A549 (cell line): Measurements from ENCODE around the gene NR2C2AP.

ENCODE experiments used
- CTCF ChIP-seq: fragments of >200 bp; sonication (Bioruptor Twin); formaldehyde crosslinking; IDR thresholded peaks from 3 replicates; pipeline ENCODE4 v1.5.1; 2016
- ELK1 ChIP-seq: fragments of 150-350 bp; IDR thresholded peaks from 2 replicates; pipeline ENCODE4 v1.6.1; 2014; ENCODE audit warnings: low read depth, mild to moderate bottlenecking, low read length
- GATA3 ChIP-seq: IDR thresholded peaks from 2 replicates; pipeline ENCODE4 v1.6.1; 2012; ENCODE audit warnings: borderline replicate concordance
- HES2 ChIP-seq: fragments of >200 bp; sonication (Bioruptor Twin); formaldehyde crosslinking; IDR thresholded peaks from 2 replicates; pipeline ENCODE4 v1.6.1; 2016
- JUNB ChIP-seq: fragments of >200 bp; sonication (Bioruptor Twin); formaldehyde crosslinking; IDR thresholded peaks from 2 replicates; pipeline ENCODE4 v1.6.1; 2016
- MAX ChIP-seq: IDR thresholded peaks from 2 replicates; pipeline ENCODE4 v1.6.1; 2012
- POLR2A ChIP-seq: IDR thresholded peaks from 2 replicates; pipeline ENCODE4 v1.6.1; 2012; ENCODE audit warnings: mild to moderate bottlenecking, low read length
- POLR2AphosphoS2 ChIP-seq: conservative IDR thresholded peaks from 2 replicates; pipeline ENCODE4 v1.6.1; 2012; ENCODE audit warnings: low read length, improper control_type of control experiment, inconsistent platforms
- REST ChIP-seq: fragments of 200-600 bp; sonication (generic); IDR thresholded peaks from 2 replicates; pipeline ENCODE4 v1.6.1; 2016; ENCODE audit warnings: antibody characterized with exemption, mild to moderate bottlenecking, moderate library complexity
- RNF2 ChIP-seq: fragments of 200-600 bp; sonication (generic); IDR thresholded peaks from 2 replicates; pipeline ENCODE4 v1.6.1; 2016; ENCODE audit warnings: low read depth, mild to moderate bottlenecking, antibody characterized with exemption, moderate library complexity, borderline replicate concordance

- no peak for TF ChIP-seq CTCF
- no peak for TF ChIP-seq JUNB
- no peak for TF ChIP-seq ELK1
- TF ChIP-seq HES2: no peak
- no peak for TF ChIP-seq GATA3
- TF ChIP-seq REST: no peak
- no peak for TF ChIP-seq POLR2A
- no peak for TF ChIP-seq MAX
- TF ChIP-seq RNF2: no peak
- no peak for TF ChIP-seq POLR2AphosphoS2
Measured at GRCh38 chr19:19155495-19156219, 47.6 kb downstream of the NR2C2AP start.
